Skin epidermis (tissue), 12 donors: ENCODE measurements around the gene CCBE1.

Experiments
- H3K27ac ChIP-seq, 21 experiments: fragments of 200-600 bp; sonication (generic) in 11 of 21; one replicate each; pipeline ENCODE4 v1.5.0; 2020; ENCODE audit warnings: mild to moderate bottlenecking in 3 of 21, inconsistent platforms in 2 of 21, moderate library complexity in 2 of 21
- H3K4me3 ChIP-seq, 7 experiments: fragments of 200-600 bp; sonication (generic) in 2 of 7; one replicate each; pipeline ENCODE4 v1.5.0; 2020; ENCODE audit warnings: inconsistent platforms in 2 of 7, mild to moderate bottlenecking in 2 of 7, moderate library complexity in 1 of 7

The CCBE1 gene

GRCh38 chr18:59387687-59388565 is 309.3 kb downstream of the CCBE1 start:
- H3K4me3 ChIP-seq, result no peak overlapping the region
- no peak overlapping the region for H3K27ac ChIP-seq

- H3K4me3 ChIP-seq, result no peak overlapping the region
- no peak overlapping the region for H3K27ac ChIP-seq
These were observed 310.1 kb downstream of the CCBE1 start for GRCh38 chr18:59386909-59387686.

GRCh38 chr18:59385191-59385590 is 312.0 kb downstream of the CCBE1 start:
- no peak overlapping the region for H3K27ac ChIP-seq
- no peak overlapping the region for H3K4me3 ChIP-seq

GRCh38 chr18:59383851-59384250 is 313.4 kb downstream of the CCBE1 start:
- Histone ChIP-seq H3K4me3 (no peak overlapping the region), H3K27ac (no peak overlapping the region)

- Histone ChIP-seq H3K4me3 (no peak overlapping the region), H3K27ac (no peak overlapping the region)
These were observed 314.8 kb downstream of the CCBE1 start for GRCh38 chr18:59382383-59382782.

- H3K4me3 ChIP-seq, result no peak overlapping the region
- no peak overlapping the region for H3K27ac ChIP-seq
These were observed 315.3 kb downstream of the CCBE1 start for GRCh38 chr18:59381949-59382348.
